GM23248 (cell line): ENCODE data around the gene JARID2. TPM values are rescaled to one million over a fixed set of nuclear protein-coding genes. Genes with fewer than 3 reads are reported as not detected.

ENCODE experiments used
- DNase-seq: peaks from one replicate; pipeline ENCODE4 v3.0.0-alpha.2; 2015
- H2AFZ ChIP-seq: fragments of 200-600 bp; sonication (generic); 2 replicates; pipeline ENCODE4 v1.6.1; 2016; ENCODE audit warnings: antibody characterized with exemption
- H3F3A ChIP-seq: fragments of 200-600 bp; sonication (generic); 2 replicates; pipeline ENCODE4 v1.6.1; 2016; ENCODE audit warnings: mild to moderate bottlenecking, antibody characterized with exemption, mixed run types; ENCODE audit not compliant: insufficient read depth
- H3K27ac ChIP-seq: fragments of 200-600 bp; sonication (generic); 2 replicates; pipeline ENCODE4 v1.5.1; 2016; ENCODE audit warnings: mild to moderate bottlenecking
- H3K27me3 ChIP-seq: fragments of 200-600 bp; sonication (generic); replicated peaks from 2 replicates; pipeline ENCODE4 v1.6.1; 2016; ENCODE audit warnings: mild to moderate bottlenecking; ENCODE audit not compliant: insufficient read depth
- H3K36me3 ChIP-seq: fragments of 200-600 bp; sonication (generic); 2 replicates; pipeline ENCODE4 v1.6.1; 2016; ENCODE audit warnings: low read depth, mild to moderate bottlenecking
- H3K4me1 ChIP-seq: fragments of 200-600 bp; sonication (generic); 2 replicates; pipeline ENCODE4 v1.6.1; 2016; ENCODE audit warnings: mild to moderate bottlenecking; ENCODE audit not compliant: insufficient read depth
- H3K4me2 ChIP-seq: fragments of 200-600 bp; sonication (generic); one replicate; pipeline ENCODE4 v1.6.1; 2016; ENCODE audit warnings: mild to moderate bottlenecking; ENCODE audit not compliant: unreplicated experiment
- H3K4me3 ChIP-seq: fragments of 200-600 bp; sonication (generic); 2 replicates; pipeline ENCODE4 v1.5.1; 2016; ENCODE audit warnings: mild to moderate bottlenecking
- H3K79me2 ChIP-seq: fragments of 200-600 bp; sonication (generic); 2 replicates; pipeline ENCODE4 v1.6.1; 2016; ENCODE audit warnings: mild to moderate bottlenecking; ENCODE audit not compliant: insufficient read depth
- H3K9ac ChIP-seq: fragments of 200-600 bp; sonication (generic); 2 replicates; pipeline ENCODE4 v1.6.1; 2016; ENCODE audit warnings: mild to moderate bottlenecking
- H3K9me2 ChIP-seq: fragments of 200-600 bp; sonication (generic); 2 replicates; pipeline ENCODE4 v1.6.1; 2016; ENCODE audit warnings: mixed run types, mild to moderate bottlenecking, moderate library complexity; ENCODE audit not compliant: insufficient read depth
- H3K9me3 ChIP-seq: fragments of 200-600 bp; sonication (generic); one replicate; pipeline ENCODE4 v1.6.1; 2017; ENCODE audit warnings: low read depth
- H4K20me1 ChIP-seq: fragments of 200-600 bp; sonication (generic); 2 replicates; pipeline ENCODE4 v1.6.0; 2016; ENCODE audit not compliant: insufficient read depth
- EZH2 ChIP-seq: fragments of 200-600 bp; sonication (generic); IDR thresholded peaks from 2 replicates; pipeline ENCODE4 v1.6.1; 2018; ENCODE audit warnings: antibody characterized with exemption, mild to moderate bottlenecking; ENCODE audit not compliant: insufficient read depth, poor library complexity, severe bottlenecking
- EZH2phosphoT487 ChIP-seq: fragments of 200-600 bp; sonication (generic); IDR thresholded peaks from 2 replicates; pipeline ENCODE4 v1.6.1; 2018; ENCODE audit warnings: antibody characterized with exemption, moderate library complexity, mild to moderate bottlenecking, low read depth; ENCODE audit not compliant: insufficient read depth
- WGBS, 2 experiments: methylation state at CpG; one replicate each; pipeline ENCODE4 v1.1.6; 2015 to 2017; ENCODE audit warnings: low lambda C conversion rate in 2 of 2, low coverage in 1 of 2; ENCODE audit errors: missing lambda C conversion rate in 2 of 2; 5-methylcytosine and 5-hydroxymethylcytosine counted together
- in situ Hi-C: fragments of 300-500 bp; cut with MboI; formaldehyde crosslinking; loops from 2 replicates; pipeline ENCODE4 v1.15.0; 2020
- polyA plus RNA-seq: library from polyadenylated mRNA; unstranded; fragments of >200 nt; fragmentation: Nextera tagmentation; extraction: Ambion mirVana; gene quantifications from 2 replicates; pipeline ENCODE4 v1.2.1, GENCODE V29; 2016
- total RNA-seq: library from RNA; depleted of rRNA; stranded (reverse); fragments of >200 nt; shearing (Covaris generic); gene quantifications from 2 replicates; pipeline ENCODE4 v1.2.3, GENCODE V29; 2014

The JARID2 gene
- total and polyA plus RNA-seq, 2 experiments from 2014 or later: 3.9 to 9.3 TPM

- peaks cover 8% of the 10 kb centered on the region; the same call in 1 of the 2 replicates for H3K36me3 ChIP-seq
- in situ Hi-C loops: loop anchor here (10.0 kb wide), 1 partner anchor 1277 kb away; no protein-coding TSS in a partner anchor
- H3K27me3 ChIP-seq: no peaks in the 10 kb centered on the region
- H3F3A ChIP-seq: peaks cover 15% of the 10 kb centered on the region
- no peak overlapping the region for H2AFZ ChIP-seq
- H3K4me2 ChIP-seq: no peak overlapping the region
- H3K9me3 ChIP-seq: no peaks in the 10 kb centered on the region
- no peak overlapping the region for H3K4me3 ChIP-seq
- DNase-seq: peak; percentile 87
- TF ChIP-seq EZH2 (no peak), EZH2phosphoT487 (no peak)
- H3K4me1 ChIP-seq: peaks cover 4% of the 10 kb centered on the region; the same call in 1 of the 2 replicates
- peaks cover 75% of the 10 kb centered on the region for H3K79me2 ChIP-seq
- WGBS, 2 experiments: 2 to 3% methylated on average over 8 to 9 of the region's 9 CpGs
- peak overlapping the region; percentile 31 for H3K9ac ChIP-seq
- peak overlapping the region; percentile 21; the same call in 1 of the 2 replicates for H3K27ac ChIP-seq
- no peaks in the 10 kb centered on the region for H4K20me1 ChIP-seq
- no peaks in the 10 kb centered on the region for H3K9me2 ChIP-seq
Observed at GRCh38 chr6:15491255-15491985, 245.6 kb downstream of the JARID2 start.

DNA sequence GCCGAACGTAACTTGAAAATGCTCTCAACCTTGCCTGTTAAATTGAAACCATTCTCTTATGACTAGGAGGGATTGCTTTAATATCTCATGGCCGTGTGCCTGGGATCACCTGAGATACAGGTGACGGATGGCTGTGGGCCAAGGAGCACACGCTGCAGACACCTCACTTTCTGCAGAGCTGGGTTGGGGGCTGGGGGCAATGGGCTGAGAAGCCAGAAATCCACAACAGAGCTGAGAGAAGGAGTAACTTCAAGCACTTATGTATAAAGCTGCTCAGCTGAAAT lies 246.1 kb downstream of the JARID2 start:
- no peaks in the 10 kb centered on the region for H3K9me3 ChIP-seq
- TF ChIP-seq EZH2phosphoT487 (no peak), EZH2 (no peak)
- H3K36me3 ChIP-seq: peaks cover 8% of the 10 kb centered on the region; the same call in 1 of the 2 replicates
- no peak overlapping the region for H2AFZ ChIP-seq
- DNase-seq: no peak
- in situ Hi-C loops: loop anchor here (10.0 kb wide), 1 partner anchor 1277 kb away; no protein-coding TSS in a partner anchor
- WGBS, 2 experiments: 66 to 71% methylated on average over 5 of the region's 5 CpGs
- H3K4me2 ChIP-seq: no peak overlapping the region
- H4K20me1 ChIP-seq: no peaks in the 10 kb centered on the region
- H3K4me1 ChIP-seq: peaks cover 4% of the 10 kb centered on the region; the same call in 1 of the 2 replicates
- H3F3A ChIP-seq: peaks cover 15% of the 10 kb centered on the region
- H3K4me3 ChIP-seq: no peak overlapping the region
- peaks cover 71% of the 10 kb centered on the region for H3K79me2 ChIP-seq
- no peaks in the 10 kb centered on the region for H3K27me3 ChIP-seq
- peak overlapping the region; percentile 21; the same call in 1 of the 2 replicates for H3K27ac ChIP-seq
- peak overlapping the region; percentile 7; the same call in 1 of the 2 replicates for H3K9ac ChIP-seq
- H3K9me2 ChIP-seq: no peaks in the 10 kb centered on the region

DNA sequence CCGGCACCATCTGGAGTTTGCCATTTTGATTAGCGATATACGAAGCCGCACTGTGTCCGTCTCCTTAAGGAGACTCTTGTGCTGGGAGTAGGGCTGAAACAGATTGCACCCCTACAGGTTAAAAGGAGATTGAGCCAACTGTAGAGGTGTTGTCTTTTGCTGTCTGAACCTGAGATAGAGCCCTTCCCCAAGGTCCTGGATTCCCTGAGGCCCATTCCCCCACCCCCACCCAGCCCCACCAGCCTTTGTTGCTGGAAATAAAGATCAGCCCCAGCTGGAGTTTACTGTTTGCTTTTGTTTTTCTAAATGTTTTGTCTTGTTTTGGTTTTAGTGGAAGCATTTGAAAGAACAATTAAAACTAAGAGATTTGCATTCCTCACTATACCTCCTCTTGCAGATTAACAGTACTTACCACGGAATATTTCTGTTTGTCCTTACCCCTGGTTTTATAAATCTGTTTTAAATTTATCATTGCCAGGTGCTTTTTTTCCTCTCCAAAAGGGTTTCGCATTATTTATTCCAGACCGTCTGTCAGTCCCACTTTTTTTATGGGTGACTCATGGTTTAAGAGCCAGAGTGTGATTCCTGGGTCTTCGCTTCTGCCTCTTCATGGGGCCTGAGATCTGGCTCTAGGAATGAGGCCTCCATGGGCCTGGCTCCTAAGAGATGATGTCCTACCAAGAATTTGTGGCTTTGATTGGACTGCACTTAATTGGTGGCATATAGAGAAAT lies 247.7 kb downstream of the JARID2 start:
- in situ Hi-C loops: loop anchor here (10.0 kb wide), 1 partner anchor 1279 kb away; no protein-coding TSS in a partner anchor
- Histone ChIP-seq H3K4me3 (no peak overlapping the region), H3K9me3 (no peaks in the 10 kb centered on the region), H3K4me2 (no peak overlapping the region), H4K20me1 (no peaks in the 10 kb centered on the region), H3K9ac (no peak overlapping the region), H3K36me3 (peaks cover 5% of the 10 kb centered on the region; the same call in 1 of the 2 replicates), H3K9me2 (no peaks in the 10 kb centered on the region), H3F3A (peaks cover 15% of the 10 kb centered on the region), H3K27ac (no peak overlapping the region), H3K27me3 (no peaks in the 10 kb centered on the region), H2AFZ (no peak overlapping the region), H3K4me1 (peaks cover 4% of the 10 kb centered on the region; the same call in 1 of the 2 replicates), H3K79me2 (peaks cover 58% of the 10 kb centered on the region)
- 78 to 79% methylated on average over 9 of the region's 9 CpGs for WGBS, 2 experiments
- peak; percentile 47 for DNase-seq
- TF ChIP-seq EZH2 (no peak), EZH2phosphoT487 (no peak)

DNA sequence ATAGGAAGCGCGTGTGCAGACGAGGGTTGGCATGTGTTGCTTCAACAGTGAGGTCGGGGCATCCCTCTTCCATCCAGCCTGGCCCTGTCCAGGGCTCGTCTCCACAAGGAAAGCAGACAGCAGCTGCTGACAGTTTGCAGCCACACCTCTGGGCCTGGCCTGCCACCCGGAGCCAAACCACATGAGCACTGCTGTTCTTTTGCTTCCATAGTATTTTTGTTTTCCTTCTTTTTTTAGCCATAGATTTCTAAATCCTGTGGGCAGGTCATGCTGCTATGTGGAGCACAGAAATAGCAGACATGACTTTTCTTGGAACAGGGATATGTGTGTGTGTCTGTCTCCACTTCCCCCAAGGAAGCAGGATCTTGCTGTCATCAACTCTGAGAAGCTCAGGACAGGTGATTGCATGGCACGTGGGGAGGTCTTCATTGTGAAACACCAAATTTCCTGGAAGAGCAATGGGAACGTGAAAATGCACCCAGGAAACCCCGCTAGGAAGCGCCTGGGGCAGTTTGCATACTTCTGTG lies 249.6 kb downstream of the JARID2 start:
- in situ Hi-C loops: loop anchor here (10.0 kb wide), 1 partner anchor 1281 kb away; no protein-coding TSS in a partner anchor
- H3K4me1 ChIP-seq: peaks cover 4% of the 10 kb centered on the region; the same call in 1 of the 2 replicates
- DNase-seq: peak; percentile 43
- no peak overlapping the region for H3K9ac ChIP-seq
- H4K20me1 ChIP-seq: no peaks in the 10 kb centered on the region
- H3K27ac ChIP-seq: no peak overlapping the region
- H3K9me3 ChIP-seq: no peaks in the 10 kb centered on the region
- H3K36me3 ChIP-seq: peaks cover 4% of the 10 kb centered on the region; the same call in 1 of the 2 replicates
- no peaks in the 10 kb centered on the region for H3K27me3 ChIP-seq
- WGBS, 2 experiments: 60 to 62% methylated on average over 10 of the region's 10 CpGs
- H3K4me2 ChIP-seq: no peak overlapping the region
- TF ChIP-seq EZH2: no peak
- TF ChIP-seq EZH2phosphoT487: no peak
- H3K4me3 ChIP-seq: no peak overlapping the region
- H3F3A ChIP-seq: peaks cover 8% of the 10 kb centered on the region
- no peaks in the 10 kb centered on the region for H3K9me2 ChIP-seq
- no peak overlapping the region for H2AFZ ChIP-seq
- peaks cover 54% of the 10 kb centered on the region for H3K79me2 ChIP-seq
